RWPE2 (cell line): ENCODE measurements around the gene ADM5.

Experiments
- ATAC-seq: fragments of 200-7000 bp; cut with Tn5 transposase; 3 replicates; pipeline ENCODE4 v1.9.1; 2021; ENCODE audit warnings: low read depth
- DNase-seq: peaks from one replicate; pipeline ENCODE4 v3.0.0-alpha.2; 2020; ENCODE audit warnings: low spot score
- H3K27ac ChIP-seq: fragments of 450-650 bp; 2 replicates; pipeline ENCODE4 v1.5.1; 2017; ENCODE audit warnings: mild to moderate bottlenecking; ENCODE audit not compliant: poor library complexity, severe bottlenecking
- H3K27me3 ChIP-seq: fragments of 250-450 bp; sonication (Bioruptor Pico); 2 replicates; pipeline ENCODE4 v1.5.1; 2021; ENCODE audit warnings: mild to moderate bottlenecking, moderate library complexity; ENCODE audit not compliant: insufficient read depth, poor library complexity, severe bottlenecking
- H3K36me3 ChIP-seq: fragments of 250-450 bp; sonication (Bioruptor Pico); 2 replicates; pipeline ENCODE4 v1.5.1; 2020; ENCODE audit warnings: low read depth, mild to moderate bottlenecking, moderate library complexity
- H3K4me1 ChIP-seq: fragments of 250-450 bp; sonication (Bioruptor Pico); 2 replicates; pipeline ENCODE4 v1.5.1; 2021; ENCODE audit warnings: mild to moderate bottlenecking, moderate library complexity; ENCODE audit not compliant: insufficient read depth, poor library complexity, severe bottlenecking
- H3K4me3 ChIP-seq: fragments of 250-450 bp; sonication (Bioruptor Pico); 2 replicates; pipeline ENCODE4 v1.5.1; 2021; ENCODE audit warnings: mild to moderate bottlenecking, moderate library complexity; ENCODE audit not compliant: severe bottlenecking
- H3K9me3 ChIP-seq: fragments of 250-450 bp; sonication (Bioruptor Pico); 2 replicates; pipeline ENCODE4 v1.5.1; 2021; ENCODE audit warnings: mild to moderate bottlenecking, moderate library complexity; ENCODE audit not compliant: severe bottlenecking
- CTCF ChIP-seq: fragments of 450-650 bp; IDR thresholded peaks from one replicate; pipeline ENCODE4 v1.5.1; 2017; ENCODE audit warnings: mild to moderate bottlenecking, moderate library complexity; ENCODE audit not compliant: poor library complexity, severe bottlenecking

Gene ADM5

GRCh38 chr19:49679771-49680413 lies 9.5 kb upstream of the ADM5 start:
- TF ChIP-seq CTCF, result no peak
- ATAC-seq (no peak), DNase-seq (peak; percentile 48)
- peaks cover 2% of the 10 kb centered on the region for H3K4me1 ChIP-seq
- H3K27me3 ChIP-seq, result no peaks in the 10 kb centered on the region
- H3K4me3 ChIP-seq, result no peak overlapping the region
- H3K27ac ChIP-seq, result no peak overlapping the region
- peaks cover 51% of the 10 kb centered on the region for H3K36me3 ChIP-seq
- H3K9me3 ChIP-seq, result no peaks in the 10 kb centered on the region

DNA sequence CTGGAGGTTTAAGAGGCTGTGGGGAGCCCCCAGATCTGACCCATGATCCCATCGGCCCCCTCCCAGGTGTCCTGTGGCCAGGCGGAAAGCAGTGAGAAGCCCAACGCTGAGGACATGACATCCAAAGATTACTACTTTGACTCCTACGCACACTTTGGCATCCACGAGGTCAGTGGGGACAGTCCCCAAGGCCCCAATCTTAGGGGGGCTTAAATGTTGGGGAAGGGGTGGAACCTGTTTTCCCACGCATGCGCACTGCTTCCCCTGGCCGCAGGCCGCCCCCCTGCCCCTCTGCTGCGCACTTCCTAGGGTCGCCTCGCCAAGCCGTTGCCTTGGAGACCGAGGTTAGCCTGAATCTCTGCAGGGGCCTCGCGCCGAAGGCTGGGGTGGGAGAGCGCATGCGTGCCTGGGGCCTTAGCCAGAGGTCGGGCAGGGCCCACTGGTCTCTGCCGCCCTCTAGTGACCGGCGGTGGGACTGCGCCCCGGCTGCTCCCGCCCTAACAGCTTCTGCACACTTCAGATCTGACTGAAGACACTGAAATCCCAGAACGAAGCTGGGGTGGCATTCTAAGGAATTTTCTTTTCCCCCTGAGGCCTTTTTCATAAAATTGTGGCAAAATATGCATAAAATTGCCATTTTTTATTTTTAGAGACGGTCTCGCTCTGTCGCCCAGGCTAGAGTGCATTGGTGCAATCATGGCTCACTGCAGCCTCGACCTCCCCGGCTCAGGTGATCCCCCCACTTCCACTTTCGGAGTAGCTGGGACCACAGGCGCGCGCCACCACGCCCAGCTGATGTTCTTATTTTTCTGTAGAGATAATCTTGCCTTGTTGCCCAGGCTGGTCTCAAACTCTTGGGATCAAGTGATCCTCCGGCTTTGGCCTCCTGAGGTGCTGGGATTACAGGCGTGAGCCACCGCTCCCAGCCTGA lies 8.7 kb upstream of the ADM5 start:
- peak; percentile 6; the same call in 1 of the 3 replicates for ATAC-seq
- peaks cover 2% of the 10 kb centered on the region for H3K4me1 ChIP-seq
- peak; percentile 83 for DNase-seq
- no peaks in the 10 kb centered on the region for H3K27me3 ChIP-seq
- TF ChIP-seq CTCF, result peak; percentile 99
- H3K36me3 ChIP-seq, result peaks cover 54% of the 10 kb centered on the region
- H3K9me3 ChIP-seq, result no peaks in the 10 kb centered on the region
- H3K4me3 ChIP-seq, result no peak overlapping the region
- no peak overlapping the region for H3K27ac ChIP-seq

GRCh38 chr19:49681830-49682229 lies 7.6 kb upstream of the ADM5 start:
- Histone ChIP-seq H3K4me3 (no peak overlapping the region), H3K27me3 (no peaks in the 10 kb centered on the region), H3K9me3 (no peaks in the 10 kb centered on the region), H3K36me3 (peaks cover 60% of the 10 kb centered on the region), H3K4me1 (peaks cover 2% of the 10 kb centered on the region), H3K27ac (no peak overlapping the region)
- no peak for TF ChIP-seq CTCF
- ATAC-seq, result no peak
- no peak for DNase-seq

DNA sequence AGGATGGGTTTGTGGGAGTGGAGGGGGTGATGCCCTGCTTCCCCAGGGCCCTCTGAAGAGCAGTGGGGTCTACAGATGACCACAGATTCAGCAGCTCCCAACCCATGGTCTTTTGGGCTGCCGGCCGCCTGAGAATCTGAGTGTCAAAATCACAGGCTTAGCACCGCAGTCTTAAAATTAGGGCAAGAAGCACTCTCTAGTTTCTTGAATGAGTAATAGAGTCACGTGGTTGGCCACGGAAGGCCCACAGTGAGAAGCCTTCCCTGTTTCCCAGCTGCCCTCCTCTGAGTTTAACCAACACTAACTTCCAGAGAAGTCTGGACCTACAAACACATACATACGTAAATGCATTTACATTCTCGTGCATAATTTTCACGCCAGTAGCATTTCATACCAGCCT lies 7.1 kb upstream of the ADM5 start:
- Histone ChIP-seq H3K4me1 (peaks cover 2% of the 10 kb centered on the region), H3K36me3 (peaks cover 60% of the 10 kb centered on the region), H3K27ac (no peak overlapping the region), H3K27me3 (no peaks in the 10 kb centered on the region), H3K4me3 (no peak overlapping the region), H3K9me3 (no peaks in the 10 kb centered on the region)
- no peak for TF ChIP-seq CTCF
- ATAC-seq (no peak), DNase-seq (no peak)
